Upper lobe of left lung (tissue), 4 donors: Measurements from ENCODE around the gene ZNF518B.

Source experiments
- POLR2A ChIP-seq, 4 donors: fragments of 450-650 bp; IDR thresholded peaks; one replicate each; pipeline ENCODE4 v1.5.1; 2016 to 2017; ENCODE audit warnings: antibody characterized with exemption in 4 of 4, mild to moderate bottlenecking in 2 of 4
- POLR2AphosphoS5 ChIP-seq, 2 donors: sonication (generic); formaldehyde crosslinking; IDR thresholded peaks; one replicate each; pipeline ENCODE4 v1.5.1; 2017; ENCODE audit warnings: antibody characterized with exemption in 2 of 2
- TF ChIP-seq, protein P1 (sequence below), 6 experiments: fragments of 450-650 bp in 4 of 6; fragments of 200-600 bp in 2 of 6; sonication (generic) in 2 of 6; IDR thresholded peaks; one replicate each; pipeline ENCODE4 v1.5.1; 2016 to 2019; ENCODE audit warnings: antibody characterized with exemption in 6 of 6

- TF ChIP-seq POLR2AphosphoS5 (IDR thresholded peaks at IDR 0.05) (no peak), POLR2A (IDR thresholded peaks at IDR 0.05) (no peak)
- TF ChIP-seq, protein P1, sequence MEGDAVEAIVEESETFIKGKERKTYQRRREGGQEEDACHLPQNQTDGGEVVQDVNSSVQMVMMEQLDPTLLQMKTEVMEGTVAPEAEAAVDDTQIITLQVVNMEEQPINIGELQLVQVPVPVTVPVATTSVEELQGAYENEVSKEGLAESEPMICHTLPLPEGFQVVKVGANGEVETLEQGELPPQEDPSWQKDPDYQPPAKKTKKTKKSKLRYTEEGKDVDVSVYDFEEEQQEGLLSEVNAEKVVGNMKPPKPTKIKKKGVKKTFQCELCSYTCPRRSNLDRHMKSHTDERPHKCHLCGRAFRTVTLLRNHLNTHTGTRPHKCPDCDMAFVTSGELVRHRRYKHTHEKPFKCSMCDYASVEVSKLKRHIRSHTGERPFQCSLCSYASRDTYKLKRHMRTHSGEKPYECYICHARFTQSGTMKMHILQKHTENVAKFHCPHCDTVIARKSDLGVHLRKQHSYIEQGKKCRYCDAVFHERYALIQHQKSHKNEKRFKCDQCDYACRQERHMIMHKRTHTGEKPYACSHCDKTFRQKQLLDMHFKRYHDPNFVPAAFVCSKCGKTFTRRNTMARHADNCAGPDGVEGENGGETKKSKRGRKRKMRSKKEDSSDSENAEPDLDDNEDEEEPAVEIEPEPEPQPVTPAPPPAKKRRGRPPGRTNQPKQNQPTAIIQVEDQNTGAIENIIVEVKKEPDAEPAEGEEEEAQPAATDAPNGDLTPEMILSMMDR (IDR thresholded peaks at IDR 0.05), result no peak
These were observed 15.7 kb downstream of the ZNF518B start for GRCh38 chr4:10441512-10441911.
